ENCODE measurements around the gene STAT4.

GRCh38 chr2:191043438-191043837 lies 107.4 kb downstream of the STAT4 start:
- TF ChIP-seq, protein P1, sequence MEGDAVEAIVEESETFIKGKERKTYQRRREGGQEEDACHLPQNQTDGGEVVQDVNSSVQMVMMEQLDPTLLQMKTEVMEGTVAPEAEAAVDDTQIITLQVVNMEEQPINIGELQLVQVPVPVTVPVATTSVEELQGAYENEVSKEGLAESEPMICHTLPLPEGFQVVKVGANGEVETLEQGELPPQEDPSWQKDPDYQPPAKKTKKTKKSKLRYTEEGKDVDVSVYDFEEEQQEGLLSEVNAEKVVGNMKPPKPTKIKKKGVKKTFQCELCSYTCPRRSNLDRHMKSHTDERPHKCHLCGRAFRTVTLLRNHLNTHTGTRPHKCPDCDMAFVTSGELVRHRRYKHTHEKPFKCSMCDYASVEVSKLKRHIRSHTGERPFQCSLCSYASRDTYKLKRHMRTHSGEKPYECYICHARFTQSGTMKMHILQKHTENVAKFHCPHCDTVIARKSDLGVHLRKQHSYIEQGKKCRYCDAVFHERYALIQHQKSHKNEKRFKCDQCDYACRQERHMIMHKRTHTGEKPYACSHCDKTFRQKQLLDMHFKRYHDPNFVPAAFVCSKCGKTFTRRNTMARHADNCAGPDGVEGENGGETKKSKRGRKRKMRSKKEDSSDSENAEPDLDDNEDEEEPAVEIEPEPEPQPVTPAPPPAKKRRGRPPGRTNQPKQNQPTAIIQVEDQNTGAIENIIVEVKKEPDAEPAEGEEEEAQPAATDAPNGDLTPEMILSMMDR (IDR thresholded peaks at IDR 0.05): no peak
- no peak for TF ChIP-seq POLR2A (IDR thresholded peaks at IDR 0.05)
